Measurements from ENCODE around the gene TLDC2.

Gene TLDC2

GRCh38 chr20:36845288-36845971, 30.5 kb upstream of the TLDC2 start:
- ATAC-seq (replicated peaks) = peak; percentile 38 to 44
- DNase-seq = peak; percentile 54
- H3K4me1 Mint-ChIP-seq = peaks cover 40 to 80% of the 10 kb centered on the region in 2 donors
- H3K9me3 Mint-ChIP-seq = peaks cover 0 to 2% of the 10 kb centered on the region in 2 donors
- H3K36me3 Mint-ChIP-seq = peaks cover 2 to 20% of the 10 kb centered on the region in 2 donors
- H3K27me3 Mint-ChIP-seq = no peaks in the 10 kb centered on the region
- H3K27ac Mint-ChIP-seq = peak overlapping the region; percentile 99
- peak overlapping the region; percentile 77 to 81 for H3K4me3 Mint-ChIP-seq

GRCh38 chr20:36847009-36847709, 28.8 kb upstream of the TLDC2 start:
- Mint-ChIP-seq H3K4me3 (no peak overlapping the region), H3K36me3 (peaks cover 4 to 26% of the 10 kb centered on the region in 2 donors), H3K9me3 (no peaks in the 10 kb centered on the region), H3K27ac (peak overlapping the region; percentile 99), H3K27me3 (no peaks in the 10 kb centered on the region), H3K4me1 (peaks cover 47 to 83% of the 10 kb centered on the region in 2 donors)
- DNase-seq (no peak), ATAC-seq (replicated peaks) (no peak)

- Mint-ChIP-seq H3K9me3 (no peaks in the 10 kb centered on the region), H3K27ac (peak overlapping the region; percentile 65), H3K27me3 (no peaks in the 10 kb centered on the region), H3K4me3 (peak overlapping the region in 1 of 2 donors; percentile 16), H3K36me3 (peaks cover 2 to 25% of the 10 kb centered on the region in 2 donors), H3K4me1 (peaks cover 45 to 80% of the 10 kb centered on the region in 2 donors)
- DNase-seq = no peak
- ATAC-seq (replicated peaks) = no peak
Observed at GRCh38 chr20:36847710-36848040, 28.3 kb upstream of the TLDC2 start.

GRCh38 chr20:36848078-36848660, 27.8 kb upstream of the TLDC2 start:
- Mint-ChIP-seq H3K4me1 (peaks cover 41 to 77% of the 10 kb centered on the region in 2 donors), H3K36me3 (peaks cover 2 to 28% of the 10 kb centered on the region in 2 donors), H3K4me3 (peak overlapping the region in 1 of 2 donors; percentile 16), H3K9me3 (no peaks in the 10 kb centered on the region), H3K27ac (peak overlapping the region; percentile 51), H3K27me3 (no peaks in the 10 kb centered on the region)
- ATAC-seq (replicated peaks) (no peak), DNase-seq (no peak)

GRCh38 chr20:36848677-36849076, 27.3 kb upstream of the TLDC2 start:
- Mint-ChIP-seq H3K4me3 (no peak overlapping the region), H3K27ac (peak overlapping the region; percentile 51), H3K27me3 (no peaks in the 10 kb centered on the region), H3K4me1 (peaks cover 36 to 74% of the 10 kb centered on the region in 2 donors), H3K36me3 (peaks cover 2 to 24% of the 10 kb centered on the region in 2 donors), H3K9me3 (no peaks in the 10 kb centered on the region)
- DNase-seq (no peak), ATAC-seq (replicated peaks) (no peak)

- H3K27me3 Mint-ChIP-seq = no peaks in the 10 kb centered on the region
- H3K4me1 Mint-ChIP-seq = peaks cover 40 to 77% of the 10 kb centered on the region in 2 donors
- ATAC-seq (replicated peaks) (no peak), DNase-seq (no peak)
- H3K4me3 Mint-ChIP-seq = no peak overlapping the region
- H3K9me3 Mint-ChIP-seq = no peaks in the 10 kb centered on the region
- H3K36me3 Mint-ChIP-seq = peaks cover 2 to 28% of the 10 kb centered on the region in 2 donors
- no peak overlapping the region for H3K27ac Mint-ChIP-seq
Observed at GRCh38 chr20:36849333-36850065, 26.4 kb upstream of the TLDC2 start.

- no peak overlapping the region for H3K27ac Mint-ChIP-seq
- H3K4me3 Mint-ChIP-seq = no peak overlapping the region
- peaks cover 2 to 28% of the 10 kb centered on the region in 2 donors for H3K36me3 Mint-ChIP-seq
- peaks cover 40 to 73% of the 10 kb centered on the region in 2 donors for H3K4me1 Mint-ChIP-seq
- DNase-seq = no peak
- peak; percentile 53 to 70 for ATAC-seq (replicated peaks)
- H3K27me3 Mint-ChIP-seq = no peaks in the 10 kb centered on the region
- no peaks in the 10 kb centered on the region for H3K9me3 Mint-ChIP-seq
Observed at GRCh38 chr20:36850759-36851158, 25.2 kb upstream of the TLDC2 start.

- no peak for ATAC-seq (replicated peaks)
- DNase-seq = no peak
- Mint-ChIP-seq H3K4me1 (peaks cover 44 to 73% of the 10 kb centered on the region in 2 donors), H3K27ac (peak overlapping the region; percentile 63), H3K4me3 (peak overlapping the region in 1 of 2 donors; percentile 1), H3K27me3 (no peaks in the 10 kb centered on the region), H3K36me3 (peaks cover 2 to 28% of the 10 kb centered on the region in 2 donors), H3K9me3 (no peaks in the 10 kb centered on the region)
Observed at GRCh38 chr20:36851490-36851889, 24.4 kb upstream of the TLDC2 start.

GRCh38 chr20:36852187-36852586, 23.8 kb upstream of the TLDC2 start:
- Mint-ChIP-seq H3K9me3 (no peaks in the 10 kb centered on the region), H3K27ac (peak overlapping the region; percentile 63), H3K4me3 (no peak overlapping the region), H3K27me3 (no peaks in the 10 kb centered on the region), H3K4me1 (peaks cover 47 to 73% of the 10 kb centered on the region in 2 donors), H3K36me3 (peaks cover 5 to 30% of the 10 kb centered on the region in 2 donors)
- ATAC-seq (replicated peaks) = no peak
- DNase-seq = no peak

- Mint-ChIP-seq H3K9me3 (no peaks in the 10 kb centered on the region), H3K4me1 (peaks cover 58 to 80% of the 10 kb centered on the region in 2 donors), H3K27me3 (no peaks in the 10 kb centered on the region), H3K4me3 (no peak overlapping the region), H3K27ac (peak overlapping the region; percentile 62), H3K36me3 (peaks cover 5 to 25% of the 10 kb centered on the region in 2 donors)
- DNase-seq (no peak), ATAC-seq (replicated peaks) (no peak)
Observed at GRCh38 chr20:36854348-36855240, 21.3 kb upstream of the TLDC2 start.

- DNase-seq (no peak), ATAC-seq (replicated peaks) (no peak)
- H3K27me3 Mint-ChIP-seq = no peaks in the 10 kb centered on the region
- H3K9me3 Mint-ChIP-seq = no peaks in the 10 kb centered on the region
- peak overlapping the region; percentile 82 for H3K27ac Mint-ChIP-seq
- peaks cover 5 to 25% of the 10 kb centered on the region in 2 donors for H3K36me3 Mint-ChIP-seq
- H3K4me3 Mint-ChIP-seq = no peak overlapping the region
- H3K4me1 Mint-ChIP-seq = peaks cover 62 to 84% of the 10 kb centered on the region in 2 donors
Observed at GRCh38 chr20:36855241-36855657, 20.7 kb upstream of the TLDC2 start.

- Mint-ChIP-seq H3K4me1 (peaks cover 67 to 85% of the 10 kb centered on the region in 2 donors), H3K9me3 (no peaks in the 10 kb centered on the region), H3K27me3 (no peaks in the 10 kb centered on the region), H3K27ac (peak overlapping the region; percentile 11), H3K4me3 (no peak overlapping the region), H3K36me3 (peaks cover 3 to 20% of the 10 kb centered on the region in 2 donors)
- DNase-seq (no peak), ATAC-seq (replicated peaks) (no peak)
Observed at GRCh38 chr20:36856195-36856594, 19.7 kb upstream of the TLDC2 start.
